ENCODE results near the gene GMPR2. TPM values are rescaled to one million over a fixed set of nuclear protein-coding genes. Genes with fewer than 3 reads are reported as not detected.
A peak's percentile ranks its signal among the peaks of the same experiment; 100 is the strongest.
"Not testable (repeated sequence)": the region's sequence is repeated elsewhere in the genome, so short reads cannot be mapped to it uniquely, and the experiment has no call there.

The GMPR2 gene
- total and polyA plus RNA-seq, 8 donors: 63.6 to 117 (median 106) TPM

DNA sequence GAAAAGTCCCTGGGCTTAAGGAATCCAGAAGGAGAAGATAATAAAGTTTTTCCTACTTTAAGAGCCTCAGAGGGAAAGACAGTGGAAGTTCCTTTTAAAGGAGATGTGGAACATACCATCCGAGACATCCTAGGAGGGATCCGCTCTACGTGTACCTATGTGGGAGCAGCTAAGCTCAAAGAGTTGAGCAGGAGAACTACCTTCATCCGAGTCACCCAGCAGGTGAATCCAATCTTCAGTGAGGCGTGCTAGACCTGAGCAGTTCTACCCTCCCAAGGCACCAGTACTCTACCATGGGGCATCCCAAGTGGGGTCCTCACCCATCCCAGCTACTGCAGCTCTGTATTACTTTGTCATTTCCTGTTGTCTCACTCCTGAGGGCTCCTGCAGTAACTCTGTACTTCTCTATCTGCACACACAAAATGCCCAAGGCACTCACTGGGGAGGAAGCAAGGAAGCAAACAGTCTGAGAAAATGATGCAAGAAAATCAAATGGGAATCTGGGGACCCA is 5.9 kb downstream of the GMPR2 start:
- DNase-seq: no peak
- peaks cover 0 to 63% of the 10 kb centered on the region in 2 donors for H3K36me3 ChIP-seq
- H3K9me3 ChIP-seq: no peaks in the 10 kb centered on the region
- peaks cover 36 to 69% of the 10 kb centered on the region in 2 donors for H3K4me1 ChIP-seq
- H3K4me3 ChIP-seq: no peak overlapping the region
- no peaks in the 10 kb centered on the region for H3K27me3 ChIP-seq
- peak overlapping the region in 1 of 2 donors; percentile 53 for H3K27ac ChIP-seq
- ATAC-seq: no peak
- intact Hi-C loops (cut with DNase I): no loop called here
- TF ChIP-seq, protein P1, sequence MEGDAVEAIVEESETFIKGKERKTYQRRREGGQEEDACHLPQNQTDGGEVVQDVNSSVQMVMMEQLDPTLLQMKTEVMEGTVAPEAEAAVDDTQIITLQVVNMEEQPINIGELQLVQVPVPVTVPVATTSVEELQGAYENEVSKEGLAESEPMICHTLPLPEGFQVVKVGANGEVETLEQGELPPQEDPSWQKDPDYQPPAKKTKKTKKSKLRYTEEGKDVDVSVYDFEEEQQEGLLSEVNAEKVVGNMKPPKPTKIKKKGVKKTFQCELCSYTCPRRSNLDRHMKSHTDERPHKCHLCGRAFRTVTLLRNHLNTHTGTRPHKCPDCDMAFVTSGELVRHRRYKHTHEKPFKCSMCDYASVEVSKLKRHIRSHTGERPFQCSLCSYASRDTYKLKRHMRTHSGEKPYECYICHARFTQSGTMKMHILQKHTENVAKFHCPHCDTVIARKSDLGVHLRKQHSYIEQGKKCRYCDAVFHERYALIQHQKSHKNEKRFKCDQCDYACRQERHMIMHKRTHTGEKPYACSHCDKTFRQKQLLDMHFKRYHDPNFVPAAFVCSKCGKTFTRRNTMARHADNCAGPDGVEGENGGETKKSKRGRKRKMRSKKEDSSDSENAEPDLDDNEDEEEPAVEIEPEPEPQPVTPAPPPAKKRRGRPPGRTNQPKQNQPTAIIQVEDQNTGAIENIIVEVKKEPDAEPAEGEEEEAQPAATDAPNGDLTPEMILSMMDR (IDR thresholded peaks at IDR 0.05): no peak

DNA sequence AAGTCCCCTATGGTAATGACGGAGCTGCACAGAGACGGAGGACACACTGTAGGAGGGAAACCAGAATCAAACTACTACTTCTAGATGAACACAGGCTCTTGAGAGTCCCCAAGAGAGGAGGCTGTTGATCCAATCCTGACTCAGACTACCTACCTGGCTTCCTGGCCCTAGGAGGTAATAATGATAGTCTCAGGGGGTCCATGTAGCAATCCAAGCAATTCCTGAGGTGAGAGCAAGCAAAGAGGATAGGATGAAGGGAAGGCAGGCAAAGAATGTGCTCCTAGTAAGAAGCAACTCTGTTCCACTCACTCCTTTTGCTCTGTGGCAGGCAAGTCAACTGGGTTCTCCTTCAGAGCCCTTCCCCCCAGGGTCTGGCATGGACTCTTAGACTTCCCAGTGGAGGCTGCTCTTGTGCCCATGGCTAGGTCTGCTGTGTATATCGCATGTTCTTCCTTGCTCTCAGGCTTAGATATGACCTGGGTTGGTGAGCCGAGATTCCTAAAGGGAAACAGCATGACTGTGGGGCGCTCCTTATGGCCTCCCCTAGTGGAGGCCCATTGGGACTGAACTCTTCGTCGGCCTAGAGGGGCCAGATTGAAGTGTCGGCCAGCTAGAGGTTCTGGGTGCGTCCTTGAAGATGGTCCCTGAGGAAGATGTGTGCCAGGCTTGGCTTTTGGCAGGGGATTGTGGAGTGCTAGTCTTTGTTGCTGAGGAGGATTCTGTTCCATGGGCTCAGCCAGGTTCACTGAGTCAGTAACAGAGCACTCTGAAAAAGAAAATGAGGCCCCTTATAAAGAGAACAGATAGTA is 7.6 kb downstream of the GMPR2 start:
- H3K36me3 ChIP-seq: peaks cover 0 to 61% of the 10 kb centered on the region in 2 donors
- ATAC-seq: no peak

DNA sequence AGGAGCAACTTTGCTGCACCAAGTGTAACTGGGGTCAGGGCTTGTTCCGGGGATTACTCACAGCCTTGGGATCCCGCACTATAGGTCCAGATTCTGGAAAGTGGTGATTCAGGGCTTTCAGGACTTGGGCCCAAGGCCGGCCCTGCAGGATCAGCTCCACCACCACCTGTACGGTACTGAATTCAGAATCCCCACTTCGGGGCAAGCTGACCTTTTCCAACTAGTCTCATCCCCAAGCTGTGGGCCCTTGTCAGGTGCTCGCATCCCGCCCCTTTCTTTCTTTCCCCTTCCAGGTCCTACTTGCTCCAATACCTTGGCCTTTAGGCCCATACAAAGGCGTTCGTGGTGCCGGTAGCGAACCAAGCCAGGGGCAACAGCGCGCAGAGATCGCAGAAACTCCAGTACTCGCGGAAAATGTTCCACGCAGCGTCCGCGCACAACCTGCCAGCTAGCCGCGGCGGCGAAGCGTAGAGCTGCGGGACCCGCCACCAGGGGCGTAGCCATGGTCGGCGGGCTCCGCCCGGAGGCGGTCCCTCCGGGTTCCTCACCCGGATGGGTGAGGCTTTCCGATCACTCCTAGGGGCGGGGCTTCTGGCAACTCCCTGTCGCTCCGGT is 9.2 kb downstream of the GMPR2 start:
- no peaks in the 10 kb centered on the region for H3K27me3 ChIP-seq
- ATAC-seq (peak; percentile 95), DNase-seq (peak in 3 of 4 donors; percentile 95 to 98 (median 95))
- H3K4me3 ChIP-seq: peak overlapping the region; percentile 80 to 85
- intact Hi-C loops (cut with DNase I): loop anchor here in 1 of 2 donors (5.0 kb wide), 1 partner anchor 55 kb away; the partner anchor contains the start of genes DHRS1 and NOP9
- H3K27ac ChIP-seq: peak overlapping the region; percentile 99 to 100
- peaks cover 0 to 44% of the 10 kb centered on the region in 2 donors for H3K36me3 ChIP-seq
- no peaks in the 10 kb centered on the region for H3K9me3 ChIP-seq
- peaks cover 30 to 55% of the 10 kb centered on the region in 2 donors for H3K4me1 ChIP-seq
- TF ChIP-seq, protein P1 (IDR thresholded peaks at IDR 0.05): peak; percentile 62 to 78

More for the DNA sequence above, 7.6 kb downstream of the GMPR2 start:
- intact Hi-C loops (cut with DNase I): loop anchor here in 1 of 2 donors (5.0 kb wide), 1 partner anchor 57 kb away; the partner anchor contains the start of genes DHRS1 and NOP9
- no peaks in the 10 kb centered on the region for H3K9me3 ChIP-seq
- peak overlapping the region in 1 of 2 donors; percentile 100 for H3K27ac ChIP-seq
- H3K4me1 ChIP-seq: peaks cover 30 to 60% of the 10 kb centered on the region in 2 donors
- no peaks in the 10 kb centered on the region for H3K27me3 ChIP-seq
- TF ChIP-seq, protein P1 (IDR thresholded peaks at IDR 0.05): no peak
- DNase-seq: no peak
- H3K4me3 ChIP-seq: peak overlapping the region in 1 of 2 donors; percentile 80

DNA sequence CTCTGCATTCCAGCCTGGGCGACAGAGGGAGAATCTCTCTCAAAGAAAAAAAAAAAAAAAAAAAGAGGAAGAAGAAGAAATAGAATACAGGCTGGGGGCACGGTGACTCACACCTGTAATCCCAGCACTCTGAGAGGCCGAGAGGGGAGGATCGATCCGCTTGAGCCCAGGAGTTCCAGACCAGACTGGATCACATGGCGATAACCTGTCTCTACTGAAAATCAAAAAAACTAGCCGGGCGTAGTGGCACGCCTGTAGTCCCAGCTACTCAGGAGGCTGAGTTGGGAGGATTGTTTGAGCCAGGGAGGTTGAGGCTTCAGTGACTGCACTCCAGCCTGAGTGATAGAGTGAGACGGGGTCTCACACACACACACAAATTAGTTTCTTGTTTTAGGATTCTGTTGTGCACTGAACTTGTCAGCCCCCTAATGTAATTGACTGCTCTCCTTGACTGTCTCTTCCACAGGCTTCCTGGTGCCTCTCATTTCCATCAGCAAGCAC is 10.7 kb downstream of the GMPR2 start:
- H3K36me3 ChIP-seq: peaks cover 0 to 30% of the 10 kb centered on the region in 2 donors
- ATAC-seq: no peak
- H3K9me3 ChIP-seq: no peaks in the 10 kb centered on the region
- TF ChIP-seq, protein P1 (IDR thresholded peaks at IDR 0.05): no peak
- peak in 1 of 4 donors; percentile 21 for DNase-seq
- H3K27me3 ChIP-seq: no peaks in the 10 kb centered on the region
- peaks cover 30 to 44% of the 10 kb centered on the region in 2 donors for H3K4me1 ChIP-seq
- peak overlapping the region; percentile 80 to 85 for H3K4me3 ChIP-seq
- H3K27ac ChIP-seq: peak overlapping the region; percentile 99 to 100
- intact Hi-C loops (cut with DNase I): loop anchor here in 1 of 2 donors (5.0 kb wide), 1 partner anchor 54 kb away; the partner anchor contains the start of genes DHRS1 and NOP9

DNA sequence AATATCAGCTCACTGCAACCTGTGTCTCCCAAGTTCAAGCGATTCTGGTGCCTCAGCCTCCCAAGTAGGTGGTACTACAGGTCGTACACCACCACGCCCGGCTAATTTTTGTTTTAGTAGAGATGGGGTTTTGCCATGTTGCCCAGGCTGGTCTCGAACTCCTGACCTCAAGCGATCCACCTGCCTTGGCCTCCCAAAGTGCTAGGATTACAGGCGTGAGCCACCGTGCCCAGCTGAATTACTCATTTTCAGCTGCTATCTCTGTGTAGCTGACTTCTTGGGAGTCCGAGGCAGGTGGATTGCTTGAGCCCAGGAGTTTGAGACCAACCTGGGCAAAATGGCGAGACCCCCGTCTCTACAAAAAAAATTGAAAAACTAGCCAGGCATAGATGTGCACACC is 12.6 kb downstream of the GMPR2 start:
- Histone ChIP-seq H3K36me3 (peaks cover 0 to 18% of the 10 kb centered on the region in 2 donors), H3K4me1 (peaks cover 20 to 24% of the 10 kb centered on the region in 2 donors)
- H3K4me3 ChIP-seq; H3K9me3 ChIP-seq; H3K27me3 ChIP-seq; ATAC-seq; intact Hi-C loops (cut with DNase I); H3K27ac ChIP-seq; DNase-seq: not testable (repeated sequence)
